GM12873 (cell line): Measurements from ENCODE around the gene ARAP2.
A peak's percentile ranks its signal among the peaks of the same experiment; 100 is the strongest.

Source experiments
- CTCF ChIP-seq: IDR thresholded peaks from 2 replicates; pipeline ENCODE4 v1.5.1; 2012; ENCODE audit warnings: low read depth, mild to moderate bottlenecking, moderate library complexity, low read length, control low read depth; ENCODE audit not compliant: insufficient read depth; ENCODE audit errors: missing control alignments

Gene ARAP2

GRCh38 chr4:36189511-36190226, 54.6 kb downstream of the ARAP2 start:
- no peak for TF ChIP-seq CTCF

GRCh38 chr4:36187723-36188333, 56.5 kb downstream of the ARAP2 start:
- TF ChIP-seq CTCF: peak; percentile 59

GRCh38 chr4:36183665-36184393, 60.5 kb downstream of the ARAP2 start:
- TF ChIP-seq CTCF: no peak

- no peak for TF ChIP-seq CTCF
Observed at GRCh38 chr4:36183232-36183631, 61.1 kb downstream of the ARAP2 start.

GRCh38 chr4:36180206-36180605, 64.1 kb downstream of the ARAP2 start:
- TF ChIP-seq CTCF: no peak

GRCh38 chr4:36178484-36178883, 65.8 kb downstream of the ARAP2 start:
- no peak for TF ChIP-seq CTCF

GRCh38 chr4:36177946-36178345, 66.4 kb downstream of the ARAP2 start:
- no peak for TF ChIP-seq CTCF
